GM18868 (cell line): ENCODE data around the gene TSPAN32.

ENCODE experiments used
- ATAC-seq: cut with Tn5 transposase; IDR thresholded peaks from one replicate; pipeline ENCODE4 v1.9.1; 2021; ENCODE audit warnings: mild to moderate bottlenecking, moderate library complexity; ENCODE audit not compliant: unreplicated experiment

TSPAN32 gene

GRCh38 chr11:2302896-2303626 lies 1.2 kb downstream of the TSPAN32 start:
- ATAC-seq = no peak

GRCh38 chr11:2303627-2304505 lies 2.1 kb downstream of the TSPAN32 start:
- no peak for ATAC-seq

DNA sequence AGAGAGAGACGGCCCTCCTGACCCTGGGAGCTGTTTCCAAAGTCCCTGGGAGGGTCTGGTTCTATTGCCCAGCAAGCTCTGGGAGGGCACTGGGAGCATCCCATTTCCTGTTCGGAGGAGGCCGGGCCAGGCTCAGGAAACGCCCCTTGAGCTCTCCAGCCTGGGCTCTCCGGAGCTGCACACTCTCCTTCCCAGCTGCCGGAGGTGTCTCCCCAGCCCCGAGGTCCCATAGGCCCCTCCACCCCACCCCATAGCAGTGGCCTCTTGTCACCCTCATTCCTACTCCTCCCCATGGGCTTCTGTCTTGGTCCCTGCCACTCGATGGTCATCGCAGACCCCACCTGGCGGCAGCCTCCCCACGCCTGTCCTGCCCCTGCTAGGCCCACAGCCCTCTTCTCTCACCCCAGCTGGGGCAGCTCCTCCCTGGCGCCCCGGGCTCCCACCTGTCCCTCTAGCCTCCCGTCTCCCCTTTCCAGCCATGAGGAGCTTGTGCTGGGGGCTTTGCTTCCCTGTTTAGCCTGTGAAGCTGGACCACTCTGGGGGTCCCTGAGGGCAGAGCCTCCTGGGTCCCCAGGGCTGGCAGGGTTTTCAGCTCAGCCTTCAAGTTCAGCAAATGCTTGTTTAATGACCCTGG lies 2.8 kb downstream of the TSPAN32 start:
- ATAC-seq = no peak

- ATAC-seq = no peak
Observed at GRCh38 chr11:2305140-2305778, 3.4 kb downstream of the TSPAN32 start.

GRCh38 chr11:2305788-2306451 lies 4.1 kb downstream of the TSPAN32 start:
- ATAC-seq = no peak

DNA sequence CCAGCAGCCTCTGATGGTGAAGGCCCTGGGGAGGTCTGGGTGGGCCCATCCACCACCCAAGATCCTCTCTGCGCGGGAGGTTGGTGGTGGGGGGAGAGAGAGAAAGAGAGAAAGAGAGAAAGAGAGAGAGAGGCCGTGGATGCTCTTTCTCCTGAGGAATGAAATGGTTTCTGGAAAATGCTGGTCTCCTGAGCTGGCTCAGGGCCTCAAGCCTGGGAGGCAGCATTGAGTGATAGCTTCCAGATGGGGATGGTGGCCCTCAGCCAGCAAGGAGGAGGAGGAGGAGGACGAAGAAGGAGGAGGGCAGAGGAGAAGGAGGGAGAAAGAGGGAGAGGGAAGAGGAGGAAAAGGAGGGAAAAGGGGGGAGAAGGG lies 4.6 kb downstream of the TSPAN32 start:
- ATAC-seq = no peak

DNA sequence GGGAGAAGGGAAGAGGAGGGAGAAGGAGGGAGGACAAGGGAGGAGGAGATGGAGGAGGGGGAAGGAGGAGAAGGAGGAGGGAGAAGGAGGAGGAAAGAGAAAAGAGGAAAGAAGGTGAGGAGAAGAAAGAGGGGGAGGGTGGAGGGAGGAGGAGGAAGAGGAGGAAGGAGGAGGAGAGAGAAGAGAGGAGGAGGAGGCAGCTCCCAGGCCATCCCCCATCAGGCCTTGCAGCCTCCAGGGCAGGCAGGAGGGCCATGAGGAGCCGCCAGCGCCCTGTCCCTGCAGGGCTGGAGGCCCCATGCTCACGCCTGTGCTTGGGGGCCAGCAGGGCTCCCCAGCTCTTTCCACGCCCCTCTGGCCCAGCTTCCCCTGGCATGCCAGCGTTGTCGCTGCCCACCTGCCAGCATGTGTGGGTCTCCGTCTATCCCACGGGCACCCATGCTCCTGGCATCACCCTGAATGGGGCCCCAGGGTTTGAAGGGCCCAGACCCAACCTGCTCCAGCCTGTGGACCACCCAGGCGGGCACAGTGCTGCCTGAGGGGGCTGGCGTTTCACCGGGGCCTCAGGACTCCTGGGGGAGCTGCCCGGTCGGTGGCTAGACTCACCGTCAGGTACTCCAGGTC lies 5.2 kb downstream of the TSPAN32 start:
- no peak for ATAC-seq

DNA sequence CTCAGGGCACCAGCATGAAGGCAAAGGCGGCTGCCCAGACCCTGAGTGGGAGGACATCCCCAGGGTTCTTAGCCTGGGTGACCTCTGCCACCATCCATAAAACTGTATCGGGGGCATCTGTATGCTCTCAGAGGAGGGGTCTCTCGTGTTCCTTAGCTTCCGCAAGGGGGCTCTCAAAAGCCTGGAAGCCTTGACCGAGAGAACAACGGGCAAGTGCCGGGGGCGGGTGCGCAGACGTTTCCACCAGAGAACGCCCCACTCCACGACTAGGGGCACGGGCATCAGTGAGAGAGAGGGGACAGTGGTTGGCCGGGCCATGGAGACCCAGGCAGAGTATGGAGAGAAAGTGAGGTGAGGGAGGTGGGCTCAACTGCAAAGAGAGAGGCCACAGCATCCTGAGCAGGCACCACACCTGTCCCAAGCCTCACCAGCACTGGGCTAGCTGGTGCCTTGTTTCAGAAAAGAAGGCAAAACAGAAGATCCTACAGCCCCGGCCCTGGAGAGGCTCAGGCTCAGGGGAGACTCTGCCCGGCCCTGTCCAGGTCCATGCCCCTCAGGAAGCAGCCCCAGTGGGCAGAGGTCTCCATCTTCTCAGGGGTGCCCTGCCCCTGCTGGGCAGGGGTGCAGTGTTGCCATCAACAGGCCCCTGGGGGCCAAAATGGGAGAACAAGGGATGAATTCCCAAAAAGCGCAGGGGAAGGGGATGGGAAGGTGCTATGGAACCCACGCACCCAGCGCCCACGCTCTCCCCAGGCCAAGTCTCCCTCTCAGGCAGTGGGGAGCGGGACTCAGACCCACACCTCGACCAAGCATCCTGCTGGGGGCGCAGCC lies 5.9 kb downstream of the TSPAN32 start:
- ATAC-seq = no peak

DNA sequence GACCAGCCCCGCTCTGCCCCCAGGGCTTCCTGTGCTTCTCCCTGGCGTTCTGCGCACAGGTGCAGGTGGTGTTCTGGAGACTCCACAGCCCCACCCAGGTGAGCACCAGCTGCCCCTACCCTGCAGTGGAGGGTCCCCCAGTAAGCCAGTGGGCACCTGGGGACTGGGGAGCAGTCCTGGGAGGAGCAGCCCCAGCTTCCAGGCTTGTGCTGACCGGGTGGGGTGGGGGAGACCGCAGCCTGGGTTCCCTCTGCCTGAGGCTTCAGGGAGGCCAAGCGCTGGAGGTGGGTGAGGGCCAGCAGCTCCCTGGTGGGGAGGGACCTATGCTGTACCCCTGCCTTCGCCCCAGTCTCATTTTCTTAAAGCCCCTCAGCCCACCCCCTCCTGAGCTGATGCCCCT lies 6.9 kb downstream of the TSPAN32 start:
- no peak for ATAC-seq

DNA sequence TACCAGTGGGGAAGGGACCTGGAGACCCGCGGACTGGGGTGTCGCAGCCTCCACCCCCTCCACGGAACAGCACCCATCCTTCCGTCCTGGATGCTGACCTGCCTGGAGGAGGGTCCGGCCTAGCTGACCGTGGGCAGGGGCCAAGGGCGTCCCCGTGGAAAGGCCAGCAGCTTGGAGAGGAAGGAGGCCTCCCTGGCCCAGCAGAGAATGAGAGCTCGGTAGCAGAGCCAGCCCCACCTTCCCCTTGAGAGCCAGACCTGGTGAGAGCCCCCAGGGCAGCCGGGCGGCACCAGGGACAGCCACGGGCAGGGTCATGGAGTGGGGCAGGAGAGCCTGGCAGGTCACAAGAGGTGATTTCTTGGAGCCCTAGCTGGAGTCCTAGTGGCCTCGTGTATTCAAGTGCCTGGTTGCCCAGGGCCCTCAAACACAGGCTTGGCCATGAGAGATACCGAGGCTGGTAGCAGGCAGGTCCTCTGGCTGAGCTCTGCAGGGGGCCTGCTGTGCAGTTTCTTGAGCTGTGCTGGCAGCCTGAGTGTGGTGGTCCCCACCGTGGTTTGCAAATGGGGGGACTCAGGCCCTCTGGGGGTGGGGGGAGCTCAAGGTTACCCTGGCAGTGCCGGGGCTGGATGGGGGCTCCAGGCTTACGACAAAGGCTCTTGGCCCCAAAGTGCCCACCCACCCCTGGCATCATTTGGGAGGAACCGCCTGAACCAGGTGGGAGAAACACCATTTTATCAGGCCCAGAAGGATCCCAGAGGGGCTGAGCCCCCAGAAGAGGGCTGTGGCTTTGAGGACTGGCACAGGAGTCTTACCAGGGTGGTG lies 7.6 kb downstream of the TSPAN32 start:
- no peak for ATAC-seq

DNA sequence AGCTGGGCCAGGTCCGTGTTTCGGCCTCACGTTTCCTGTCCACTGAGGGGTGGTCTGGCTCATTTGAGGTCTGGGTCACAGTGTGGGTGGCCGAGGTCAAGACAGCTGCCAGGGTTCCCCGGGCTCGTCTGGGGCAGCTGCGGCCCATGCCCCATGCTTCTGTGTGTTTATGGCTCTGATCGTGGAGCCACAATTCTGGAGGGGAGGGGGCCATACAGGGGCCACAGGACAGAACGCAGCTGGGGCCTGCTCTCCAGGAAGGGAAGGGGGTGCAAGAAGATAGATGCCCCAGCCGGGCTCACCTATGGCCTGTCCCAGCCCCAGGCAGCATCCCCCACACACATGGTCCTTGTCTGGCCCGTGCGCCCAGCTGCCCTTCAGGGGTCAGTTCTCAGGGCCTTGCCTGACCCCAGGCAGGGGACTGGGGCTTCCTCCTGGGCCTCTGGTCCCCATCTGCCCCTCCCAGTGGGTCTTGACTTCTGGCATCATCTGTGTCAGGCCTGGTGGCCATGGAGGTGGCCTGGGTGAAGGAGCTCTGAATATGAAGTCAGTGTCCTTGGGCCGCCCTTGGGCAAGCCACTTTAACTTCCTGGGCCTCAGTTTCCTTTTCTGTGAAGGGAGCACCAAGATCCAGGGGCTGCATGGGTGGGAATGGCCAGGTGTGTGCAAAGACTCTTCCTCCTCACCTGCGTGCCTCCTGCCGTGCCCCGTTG lies 8.4 kb downstream of the TSPAN32 start:
- ATAC-seq = no peak

GRCh38 chr11:2310786-2311352 lies 9.1 kb downstream of the TSPAN32 start:
- ATAC-seq = no peak

DNA sequence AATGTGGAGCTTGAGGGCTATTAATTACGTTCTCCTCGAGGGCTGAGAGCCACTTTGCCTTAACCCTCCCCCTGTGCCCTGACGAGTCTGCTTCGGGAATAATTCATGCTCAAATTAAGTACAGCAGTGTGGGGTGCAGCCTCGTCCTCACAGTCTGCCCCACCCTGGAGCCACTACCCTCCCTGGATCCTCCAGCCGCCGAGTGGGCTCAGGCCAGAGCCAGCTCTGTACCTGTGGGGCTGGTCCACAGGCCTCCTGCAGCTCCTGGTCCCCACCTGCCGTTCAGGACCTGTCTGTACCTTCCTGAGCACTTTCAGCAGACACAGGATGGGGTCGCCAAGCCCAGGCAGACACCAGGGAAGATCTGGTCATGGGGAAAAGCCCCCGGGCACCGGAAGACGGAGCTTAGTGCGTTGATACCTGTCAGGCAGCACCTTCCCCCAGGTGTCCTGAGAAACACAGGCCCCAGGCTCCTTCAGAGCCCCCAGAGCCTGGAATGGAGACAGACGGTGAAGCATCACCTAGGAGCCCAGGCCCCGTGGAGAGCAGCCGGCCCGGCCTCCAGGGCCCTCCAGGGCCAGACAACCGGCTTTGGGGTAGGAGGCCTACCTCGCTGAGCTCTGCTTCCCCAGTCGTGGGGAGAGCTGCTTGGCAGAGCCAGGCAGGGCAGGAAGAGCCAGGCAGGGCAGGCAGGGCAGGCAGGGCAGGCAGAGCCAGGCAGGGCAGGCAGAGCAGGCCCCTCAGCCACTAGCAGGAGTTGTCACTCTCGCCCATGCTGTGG lies 9.7 kb downstream of the TSPAN32 start:
- ATAC-seq = no peak

GRCh38 chr11:2312232-2313042 lies 10.6 kb downstream of the TSPAN32 start:
- ATAC-seq = no peak

DNA sequence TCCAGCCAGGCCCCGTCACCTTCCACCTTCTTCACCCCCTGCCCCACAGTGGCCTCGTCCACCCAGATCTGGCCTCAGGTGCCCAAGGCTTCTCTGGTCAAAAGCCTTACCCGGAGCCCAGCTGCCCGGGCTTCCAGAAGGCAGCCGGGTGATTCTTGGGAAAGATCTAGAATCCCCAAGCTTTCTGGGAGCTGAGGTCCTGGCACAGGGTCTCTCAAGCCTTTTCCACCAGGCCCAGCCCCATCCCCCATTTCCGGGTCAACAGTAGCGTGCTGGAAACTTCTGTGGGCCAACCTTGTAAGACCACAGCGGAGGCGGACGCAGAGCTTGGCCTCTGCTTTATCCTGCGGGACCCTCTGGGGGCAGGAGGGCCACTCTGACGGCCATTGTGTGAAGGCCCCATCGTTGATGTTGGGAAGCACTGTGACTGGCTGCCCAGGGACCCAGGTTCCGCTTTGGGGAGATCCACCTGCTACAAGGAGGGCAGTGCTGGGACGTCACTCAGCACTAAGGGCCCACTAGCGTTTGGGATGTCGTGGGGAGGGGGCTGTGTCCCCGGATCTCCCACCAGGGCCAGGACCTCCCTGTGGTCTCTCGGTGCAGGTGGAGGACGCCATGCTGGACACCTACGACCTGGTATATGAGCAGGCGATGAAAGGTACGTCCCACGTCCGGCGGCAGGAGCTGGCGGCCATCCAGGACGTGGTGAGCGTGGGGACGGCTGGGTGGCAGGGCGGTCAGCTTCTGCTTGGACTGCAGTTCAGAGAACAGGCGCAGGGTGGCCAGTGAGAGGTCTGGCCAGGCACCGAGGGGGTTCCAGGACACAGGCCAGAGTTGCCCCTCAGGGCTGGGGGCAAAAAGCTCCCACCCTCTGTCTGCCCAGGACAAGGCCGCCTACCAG lies 11.5 kb downstream of the TSPAN32 start:
- no peak for ATAC-seq
